K562 (cell line): ENCODE measurements around the gene SCAMP3. TPM values are rescaled to one million over a fixed set of nuclear protein-coding genes. Genes with fewer than 3 reads are reported as not detected.

Experiments used
- ATAC-seq: fragments of 200-7000 bp; cut with Tn5 transposase; 3 replicates; pipeline ENCODE4 v1.9.1; 2020; ENCODE audit warnings: moderate library complexity
- BruUV-seq: library from RNA; stranded (reverse); fragments of 400-500 nt; replicated peaks from 2 replicates; lab custom pipeline; 2021; lab: Mats Ljungman, UMichigan
- CTCF ChIA-PET: fragments of 300-600 bp; formaldehyde crosslinking; extraction: SDS; loops from one replicate; lab custom pipeline; 2021; ENCODE audit warnings: low intra/inter-chr PET ratio; lab: Yijun Ruan, JAX
- POLR2A ChIA-PET: fragments of 300-600, 350-650 bp; sonication (Branson Sonifier 250); formaldehyde crosslinking; extraction: SDS; loops from one replicate; lab custom pipeline; 2021; ENCODE audit warnings: antibody characterized with exemption, inconsistent platforms; lab: Yijun Ruan, JAX
- DNase-seq, 4 experiments: peaks; one replicate each; pipeline versions ENCODE4 v3.0.0 to v3.0.0-alpha.2; 2011 to 2018; ENCODE audit warnings: low spot score in 3 of 4, mixed read lengths in 3 of 4; ENCODE audit errors: extremely low read depth in 1 of 4
- FAIRE-seq: peaks from 2 replicates; lab custom pipeline; 2011; peaks lifted over from hg19 to GRCh38; lab: Jason Lieb, UNC
- H2AFZ ChIP-seq: 2 replicates; pipeline ENCODE4 v1.6.0; 2011; ENCODE audit warnings: low read depth, low read length, control low read depth, inconsistent platforms
- H3K27ac ChIP-seq: fragments of 200-600 bp; 3 replicates; pipeline ENCODE4 v1.8.0; 2011; ENCODE audit warnings: low read depth, mild to moderate bottlenecking, control low read depth, inconsistent platforms, low read length, moderate library complexity, mixed read lengths; ENCODE audit errors: extremely low read depth
- H3K27me3 ChIP-seq, 2 experiments: fragments of 300-600 bp in 1 of 2; 2 replicates in 1 of 2; 3 replicates in 1 of 2; pipeline versions ENCODE4 v1.6.0 to v1.8.0; 2011; ENCODE audit warnings: inconsistent platforms in 2 of 2, low read length in 2 of 2, mild to moderate bottlenecking in 1 of 2, mixed read lengths in 1 of 2, moderate library complexity in 1 of 2; ENCODE audit not compliant: control insufficient read depth in 2 of 2, insufficient read depth in 2 of 2
- H3K36me3 ChIP-seq: fragments of 300-600 bp; 3 replicates; pipeline ENCODE4 v1.8.0; 2011; ENCODE audit warnings: mild to moderate bottlenecking, low read length, inconsistent platforms; ENCODE audit not compliant: control insufficient read depth, insufficient read depth
- H3K4me1 ChIP-seq, 2 experiments: fragments of 200-600 bp in 1 of 2; replicated peaks in 1 of 2; 2 replicates in 1 of 2; 3 replicates in 1 of 2; pipeline versions ENCODE4 v1.5.1 to v1.8.0; 2011; ENCODE audit warnings: inconsistent platforms in 2 of 2, low read length in 2 of 2, mild to moderate bottlenecking in 1 of 2, mixed read lengths in 1 of 2, moderate library complexity in 1 of 2; ENCODE audit not compliant: control insufficient read depth in 2 of 2, insufficient read depth in 2 of 2
- H3K4me2 ChIP-seq: 2 replicates; pipeline ENCODE4 v1.6.1; 2011; ENCODE audit warnings: low read length, control low read depth, inconsistent platforms, mixed read lengths; ENCODE audit not compliant: insufficient read depth
- H3K4me3 ChIP-seq: fragments of 200-600 bp; sonication (generic), shearing (Covaris generic); 2 replicates; pipeline ENCODE4 v1.5.1; 2016; ENCODE audit warnings: control low read depth, inconsistent platforms
- H3K79me2 ChIP-seq: fragments of 200-600 bp; 3 replicates; pipeline ENCODE4 v1.8.0; 2011; ENCODE audit warnings: low read length, inconsistent platforms; ENCODE audit not compliant: control insufficient read depth, insufficient read depth
- H3K9ac ChIP-seq, 2 experiments: 2 replicates each; pipeline versions ENCODE4 v1.6.0 to v1.6.1; 2011; ENCODE audit warnings: low read depth in 2 of 2, low read length in 2 of 2, control low read depth in 1 of 2, inconsistent platforms in 1 of 2, mild to moderate bottlenecking in 1 of 2, mixed read lengths in 1 of 2; ENCODE audit not compliant: insufficient read depth in 1 of 2
- H3K9me1 ChIP-seq: one replicate; pipeline ENCODE4 v1.6.0; 2011; ENCODE audit warnings: inconsistent platforms, mild to moderate bottlenecking, low read length, moderate library complexity; ENCODE audit not compliant: control insufficient read depth, insufficient read depth
- H3K9me3 ChIP-seq: replicated peaks from 2 replicates; pipeline ENCODE4 v1.5.1; 2011; ENCODE audit warnings: low read depth, low read length, inconsistent platforms; ENCODE audit not compliant: control insufficient read depth, insufficient read depth
- H4K20me1 ChIP-seq: replicated peaks from 2 replicates; pipeline ENCODE4 v1.6.1; 2011; ENCODE audit warnings: low read length, inconsistent platforms, mixed read lengths; ENCODE audit not compliant: control insufficient read depth, insufficient read depth
- U2AF2 ChIP-seq: fragments of 200-400 bp; formaldehyde crosslinking; optimal IDR thresholded peaks from 2 replicates; pipeline ENCODE3; 2017; ENCODE audit warnings: low read depth, mild to moderate bottlenecking, low read length
- ZNF165 ChIP-seq: fragments of 250-450 bp; sonication (Bioruptor Pico); IDR thresholded peaks from 2 replicates; pipeline ENCODE4 v1.4.0; 2020; ENCODE audit warnings: borderline replicate concordance
- WGBS: fragments of 100-300 bp; shearing (Covaris generic); methylation state at CpG from one replicate; pipeline ENCODE4 v1.1.6; 2016; ENCODE audit warnings: low coverage, mixed read lengths; ENCODE audit not compliant: insufficient coverage; ENCODE audit errors: missing lambda C conversion rate; 5-methylcytosine and 5-hydroxymethylcytosine counted together
- in situ Hi-C: fragments of 300-500 bp; cut with MboI; formaldehyde crosslinking; loops from 4 replicates; pipeline ENCODE4 v1.15.0; 2018; ENCODE audit warnings: inconsistent platforms, mixed read lengths
- intact Hi-C: fragments of 100-400 bp; cut with micrococcal nuclease; formaldehyde crosslinking; loops from 2 replicates; pipeline ENCODE4 v1.14.2; 2022
- polyA plus RNA-seq, 8 experiments: library from polyadenylated mRNA; depleted of rRNA in 4 of 8; stranded (reverse) in 5 of 8; unstranded in 3 of 8; fragments of >200 nt; fragmentation: Nextera tagmentation in 2 of 8; fragmentation: Illumina TruSeq in 1 of 8; extraction: Ambion mirVana in 2 of 8; extraction: Trizol in 1 of 8; gene quantifications; 2 replicates each; pipeline versions ENCODE4 v1.2.1 to v1.2.3, GENCODE V29; 2011 to 2014; ENCODE audit warnings: inconsistent platforms in 1 of 8, missing spikeins in 1 of 8
- total RNA-seq, 7 experiments: library from RNA; depleted of rRNA in 6 of 7; stranded (reverse); fragments of >200 nt in 6 of 7; fragmentation: Illumina TruSeq in 2 of 7; extraction: Trizol in 2 of 7; gene quantifications; 2 replicates each; pipeline versions ENCODE4 v1.2.1 to v1.2.3, GENCODE V29; 2011 to 2021; ENCODE audit warnings: low replicate concordance in 1 of 7
- TF ChIP-seq, protein P1 (sequence below), 2 experiments: fragments of 450-650 bp; IDR thresholded peaks; 2 replicates each; pipeline ENCODE4 v1.6.1; 2016
- TF ChIP-seq, protein P2 (sequence below): fragments of 250-450 bp; sonication (Bioruptor Pico); IDR thresholded peaks from 2 replicates; pipeline ENCODE4 v1.4.0; 2020
- TF ChIP-seq, protein P3 (sequence below): IDR thresholded peaks from 2 replicates; pipeline ENCODE4 v1.6.1; 2014; ENCODE audit warnings: antibody characterized with exemption
- TF ChIP-seq, protein P4 (sequence below): fragments of 250-450 bp; sonication (Bioruptor Pico); IDR thresholded peaks from 2 replicates; pipeline ENCODE4 v1.8.0; 2022; ENCODE audit warnings: moderate library complexity, mild to moderate bottlenecking, inconsistent platforms

The SCAMP3 gene
- total and polyA plus RNA-seq, 9 of the 15 experiments (the other 6 are each of a cell fraction or from before 2014, with no cell fraction given): 14.2 to 131 (median 86.1) TPM

DNA sequence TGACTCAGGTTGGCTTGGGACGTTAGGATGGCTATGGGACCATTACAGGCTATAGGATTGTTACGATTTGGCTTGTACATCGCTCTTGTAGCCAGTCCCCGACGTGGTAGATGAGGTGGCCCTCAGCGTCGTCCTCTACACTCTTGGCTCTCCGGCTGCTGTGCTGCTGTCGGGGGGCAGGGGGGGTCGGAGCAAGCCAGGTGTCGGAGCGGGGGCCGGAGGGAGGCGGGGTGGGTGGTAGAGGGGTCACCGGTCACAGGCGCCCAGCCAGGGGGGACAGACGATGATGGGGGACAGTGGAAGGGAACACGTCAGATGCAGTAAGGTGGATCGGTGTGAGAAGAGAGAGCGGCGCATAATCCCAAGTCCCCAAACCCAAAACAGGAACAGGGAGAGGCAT is 6.5 kb upstream of the SCAMP3 start (continued):
- TF ChIP-seq, protein P1, sequence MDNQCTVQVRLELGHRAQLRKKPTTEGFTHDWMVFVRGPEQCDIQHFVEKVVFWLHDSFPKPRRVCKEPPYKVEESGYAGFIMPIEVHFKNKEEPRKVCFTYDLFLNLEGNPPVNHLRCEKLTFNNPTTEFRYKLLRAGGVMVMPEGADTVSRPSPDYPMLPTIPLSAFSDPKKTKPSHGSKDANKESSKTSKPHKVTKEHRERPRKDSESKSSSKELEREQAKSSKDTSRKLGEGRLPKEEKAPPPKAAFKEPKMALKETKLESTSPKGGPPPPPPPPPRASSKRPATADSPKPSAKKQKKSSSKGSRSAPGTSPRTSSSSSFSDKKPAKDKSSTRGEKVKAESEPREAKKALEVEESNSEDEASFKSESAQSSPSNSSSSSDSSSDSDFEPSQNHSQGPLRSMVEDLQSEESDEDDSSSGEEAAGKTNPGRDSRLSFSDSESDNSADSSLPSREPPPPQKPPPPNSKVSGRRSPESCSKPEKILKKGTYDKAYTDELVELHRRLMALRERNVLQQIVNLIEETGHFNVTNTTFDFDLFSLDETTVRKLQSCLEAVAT (IDR thresholded peaks at IDR 0.05): no peak
- TF ChIP-seq ZNF165 (CRISPR knock-in tag): no peak
- TF ChIP-seq U2AF2: no peak
- TF ChIP-seq, protein P2, sequence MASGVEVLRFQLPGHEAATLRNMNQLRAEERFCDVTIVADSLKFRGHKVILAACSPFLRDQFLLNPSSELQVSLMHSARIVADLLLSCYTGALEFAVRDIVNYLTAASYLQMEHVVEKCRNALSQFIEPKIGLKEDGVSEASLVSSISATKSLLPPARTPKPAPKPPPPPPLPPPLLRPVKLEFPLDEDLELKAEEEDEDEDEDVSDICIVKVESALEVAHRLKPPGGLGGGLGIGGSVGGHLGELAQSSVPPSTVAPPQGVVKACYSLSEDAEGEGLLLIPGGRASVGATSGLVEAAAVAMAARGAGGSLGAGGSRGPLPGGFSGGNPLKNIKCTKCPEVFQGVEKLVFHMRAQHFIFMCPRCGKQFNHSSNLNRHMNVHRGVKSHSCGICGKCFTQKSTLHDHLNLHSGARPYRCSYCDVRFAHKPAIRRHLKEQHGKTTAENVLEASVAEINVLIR (CRISPR knock-in tag): no peak
- TF ChIP-seq, protein P3, sequence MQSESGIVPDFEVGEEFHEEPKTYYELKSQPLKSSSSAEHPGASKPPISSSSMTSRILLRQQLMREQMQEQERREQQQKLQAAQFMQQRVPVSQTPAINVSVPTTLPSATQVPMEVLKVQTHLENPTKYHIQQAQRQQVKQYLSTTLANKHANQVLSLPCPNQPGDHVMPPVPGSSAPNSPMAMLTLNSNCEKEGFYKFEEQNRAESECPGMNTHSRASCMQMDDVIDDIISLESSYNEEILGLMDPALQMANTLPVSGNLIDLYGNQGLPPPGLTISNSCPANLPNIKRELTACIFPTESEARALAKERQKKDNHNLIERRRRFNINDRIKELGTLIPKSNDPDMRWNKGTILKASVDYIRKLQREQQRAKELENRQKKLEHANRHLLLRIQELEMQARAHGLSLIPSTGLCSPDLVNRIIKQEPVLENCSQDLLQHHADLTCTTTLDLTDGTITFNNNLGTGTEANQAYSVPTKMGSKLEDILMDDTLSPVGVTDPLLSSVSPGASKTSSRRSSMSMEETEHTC: no peak

DNA sequence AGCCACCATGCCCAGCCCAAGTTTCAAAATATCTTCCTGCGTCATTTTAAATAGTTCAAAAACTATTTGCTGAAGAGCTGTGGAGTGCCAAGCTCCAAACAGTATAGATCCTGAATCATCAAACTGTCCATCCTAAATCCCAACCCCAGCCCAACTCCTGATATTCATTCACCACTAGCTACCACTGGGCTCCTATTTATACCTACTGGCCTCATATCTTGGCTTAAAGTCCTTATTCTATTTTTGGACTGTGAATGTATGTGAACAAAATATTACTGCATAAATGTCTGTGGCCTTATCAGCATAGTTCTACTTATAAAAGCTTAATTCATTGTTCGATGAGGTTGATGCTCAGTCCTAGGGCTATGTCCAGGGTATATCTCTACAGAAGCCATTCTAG is 5.2 kb upstream of the SCAMP3 start:
- WGBS: 100% methylated on average over 2 of the region's 2 CpGs

More for the DNA sequence above, 5.2 kb upstream of the SCAMP3 start:
- TF ChIP-seq, protein P4, sequence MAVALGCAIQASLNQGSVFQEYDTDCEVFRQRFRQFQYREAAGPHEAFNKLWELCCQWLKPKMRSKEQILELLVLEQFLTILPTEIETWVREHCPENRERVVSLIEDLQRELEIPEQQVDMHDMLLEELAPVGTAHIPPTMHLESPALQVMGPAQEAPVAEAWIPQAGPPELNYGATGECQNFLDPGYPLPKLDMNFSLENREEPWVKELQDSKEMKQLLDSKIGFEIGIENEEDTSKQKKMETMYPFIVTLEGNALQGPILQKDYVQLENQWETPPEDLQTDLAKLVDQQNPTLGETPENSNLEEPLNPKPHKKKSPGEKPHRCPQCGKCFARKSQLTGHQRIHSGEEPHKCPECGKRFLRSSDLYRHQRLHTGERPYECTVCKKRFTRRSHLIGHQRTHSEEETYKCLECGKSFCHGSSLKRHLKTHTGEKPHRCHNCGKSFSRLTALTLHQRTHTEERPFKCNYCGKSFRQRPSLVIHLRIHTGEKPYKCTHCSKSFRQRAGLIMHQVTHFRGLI: no peak
- Histone ChIP-seq H3K79me2 (peaks cover 32% of the 10 kb centered on the region), H2AFZ (no peak overlapping the region), H3K4me1 (peaks cover 6 to 7% of the 10 kb centered on the region in 2 experiments; a peak in 4 of 5 replicates), H4K20me1 (no peaks in the 10 kb centered on the region; the same call in 1 of the 2 replicates), H3K27me3 (no peaks in the 10 kb centered on the region), H3K9ac (no peak overlapping the region), H3K9me1 (peaks cover 3% of the 10 kb centered on the region), H3K4me2 (no peak overlapping the region), H3K36me3 (peaks cover 96% of the 10 kb centered on the region), H3K4me3 (no peak overlapping the region), H3K27ac (no peak overlapping the region), H3K9me3 (no peaks in the 10 kb centered on the region)
- no peak for DNase-seq
- POLR2A ChIA-PET: interaction anchor here (0.6 to 1.7 kb wide), 2 partner anchors 9 to 273 kb away, joined by 3 to 9 read pairs; partner anchors contain the start of gene HCN3
- in situ Hi-C loops: no loop called here
- no peak for ATAC-seq
- CTCF ChIA-PET: no interaction called here
- intact Hi-C loops: no loop called here
- FAIRE-seq: no peak
- BruUV-seq: no TSS peak
